HG02678 (cell line): Measurements from ENCODE around the gene BTRC.

ENCODE experiments used
- ATAC-seq: cut with Tn5 transposase; IDR thresholded peaks from one replicate; pipeline ENCODE4 v1.9.1; 2021; ENCODE audit warnings: mild to moderate bottlenecking, moderate library complexity; ENCODE audit not compliant: unreplicated experiment

The BTRC gene

DNA sequence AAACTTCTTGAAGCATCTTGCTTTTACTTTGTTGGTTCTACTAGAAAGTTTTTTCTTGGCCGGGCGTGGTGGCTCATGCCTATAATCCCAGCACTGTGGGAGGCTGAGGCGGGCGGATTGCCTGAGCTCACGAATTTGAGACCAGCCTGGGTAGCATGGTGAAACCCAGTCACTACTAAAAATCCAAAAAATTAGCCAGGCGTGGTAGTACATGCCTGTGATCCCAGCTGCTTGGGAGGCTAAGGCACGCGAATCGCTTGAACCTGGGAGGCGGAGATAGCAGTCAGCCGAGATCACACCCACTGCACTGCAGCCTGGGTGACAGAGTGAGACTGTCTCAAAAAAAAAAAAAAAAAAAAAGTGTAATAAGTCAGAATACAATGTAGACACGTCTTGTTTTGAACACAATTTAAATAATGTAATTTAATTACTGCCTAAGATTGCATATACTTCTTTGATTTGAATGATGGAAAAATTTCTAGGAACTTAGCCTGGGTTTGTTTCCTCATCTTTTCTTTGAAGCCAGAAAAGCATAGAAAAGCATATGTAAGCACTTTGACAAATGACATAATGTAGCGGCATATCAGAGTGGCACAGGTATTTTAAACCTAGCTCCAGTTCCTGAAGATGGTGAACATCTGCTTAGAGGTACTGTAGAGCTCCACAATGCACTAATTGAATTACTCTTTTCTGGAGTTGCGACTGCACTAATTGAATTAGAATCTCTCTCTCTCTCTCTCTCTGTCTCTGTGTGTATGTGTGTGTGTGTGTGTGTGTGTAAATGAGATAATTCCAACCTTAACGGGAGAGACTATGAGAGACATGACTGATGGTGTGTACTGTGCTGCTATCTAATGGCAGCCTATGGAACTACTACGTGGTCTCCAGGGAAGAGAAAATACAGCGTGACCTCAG is 87.8 kb downstream of the BTRC start:
- ATAC-seq: no peak

- ATAC-seq: no peak
Observed at GRCh38 chr10:101442456-101442800, 88.5 kb downstream of the BTRC start.

- no peak for ATAC-seq
Observed at GRCh38 chr10:101444058-101444898, 90.3 kb downstream of the BTRC start.

- ATAC-seq: no peak
Observed at GRCh38 chr10:101446071-101446470, 92.1 kb downstream of the BTRC start.

GRCh38 chr10:101446947-101447346 is 93.0 kb downstream of the BTRC start:
- no peak for ATAC-seq

DNA sequence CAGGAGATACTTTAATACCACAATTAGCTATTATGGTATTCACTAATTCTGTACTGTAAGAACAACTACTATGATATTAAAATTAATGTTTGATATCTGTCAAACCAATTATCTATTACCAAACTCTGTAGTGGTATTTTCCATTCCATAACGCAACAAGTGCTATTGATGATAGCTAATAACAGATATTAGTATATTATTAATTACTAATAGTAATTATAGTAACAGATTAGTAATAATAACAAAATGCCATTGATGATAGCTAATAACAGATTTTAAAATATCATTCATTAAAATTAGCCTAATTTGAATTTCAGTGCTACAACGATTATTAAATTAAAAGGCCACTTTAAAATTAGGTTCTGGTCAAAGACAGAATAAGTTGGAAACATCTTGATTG is 93.5 kb downstream of the BTRC start:
- ATAC-seq: no peak

DNA sequence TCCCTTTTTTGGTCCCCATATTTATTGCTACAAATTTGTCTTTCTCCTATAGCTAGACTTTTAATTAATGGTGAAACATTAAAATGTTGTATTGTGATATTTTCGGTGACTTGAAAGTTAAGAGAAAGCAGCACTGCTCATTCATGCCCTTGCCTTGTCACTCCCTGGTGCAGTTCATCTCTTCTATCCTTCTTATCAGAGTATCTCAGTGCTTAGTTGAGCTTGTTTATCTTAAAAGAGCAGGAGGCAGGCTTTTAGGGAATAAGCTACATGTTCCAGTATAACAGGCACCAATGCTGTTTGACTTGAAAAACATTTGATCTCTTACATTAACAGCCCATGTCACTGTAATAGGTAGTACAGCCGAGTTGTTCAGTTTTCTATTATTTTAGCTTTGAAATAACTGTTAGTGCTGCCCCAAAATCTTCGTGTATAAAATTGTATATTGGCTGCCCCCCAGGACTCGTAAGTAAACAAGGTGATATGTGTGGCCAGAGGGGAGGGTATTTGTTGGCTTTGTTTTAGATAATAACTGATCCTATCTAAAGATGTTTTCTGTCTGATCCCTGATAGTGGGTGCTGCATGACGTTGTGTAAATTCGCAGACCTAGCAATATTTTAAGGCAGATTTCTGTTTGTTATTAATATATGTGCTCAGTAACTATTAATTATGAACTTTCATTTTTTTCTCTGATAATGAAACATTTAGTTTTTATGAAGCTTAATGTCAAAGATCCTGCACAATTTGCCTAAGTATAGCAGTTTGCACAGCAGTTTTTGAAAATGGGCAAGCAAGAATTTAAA is 96.5 kb downstream of the BTRC start:
- no peak for ATAC-seq

GRCh38 chr10:101451261-101451660 is 97.3 kb downstream of the BTRC start:
- no peak for ATAC-seq

GRCh38 chr10:101451667-101452069 is 97.7 kb downstream of the BTRC start:
- no peak for ATAC-seq

GRCh38 chr10:101452176-101452575 is 98.2 kb downstream of the BTRC start:
- no peak for ATAC-seq

DNA sequence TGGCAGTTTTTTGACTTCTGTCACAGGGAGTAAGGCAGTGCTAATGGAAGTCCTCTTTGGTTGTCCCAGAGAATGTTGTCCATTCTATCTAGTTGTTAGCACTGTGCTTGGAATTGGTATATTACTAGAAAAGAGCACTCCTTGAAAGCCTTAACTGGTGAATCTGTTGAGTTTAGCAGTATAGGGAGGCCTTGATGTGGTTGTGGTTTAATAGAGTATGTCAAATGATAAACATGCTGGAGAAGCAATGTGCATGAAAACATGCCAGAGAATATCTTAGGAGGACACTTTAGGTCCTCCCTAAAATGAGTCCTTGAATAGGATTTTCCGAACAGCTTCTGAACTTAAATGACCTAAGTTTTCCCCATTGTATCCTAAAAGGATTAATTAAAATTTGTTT is 98.6 kb downstream of the BTRC start:
- no peak for ATAC-seq

DNA sequence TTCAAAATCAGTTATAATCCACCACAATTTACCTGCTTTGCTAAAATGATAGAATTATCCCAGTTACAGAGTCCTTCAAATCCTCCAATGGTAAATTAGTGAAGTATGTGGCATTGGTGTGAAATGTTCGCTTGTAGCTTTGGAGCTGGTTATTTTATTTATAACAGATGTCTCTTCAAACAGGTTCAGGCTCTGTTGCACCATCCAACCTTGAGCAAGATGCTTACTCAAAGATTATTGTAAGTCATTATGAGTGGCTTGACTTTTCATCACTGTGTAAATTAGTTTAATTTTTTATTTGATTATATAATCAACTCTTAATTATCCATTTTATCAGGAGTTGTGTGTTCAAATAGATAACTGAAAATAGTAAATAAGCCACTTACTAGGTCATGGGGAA is 99.4 kb downstream of the BTRC start:
- ATAC-seq: no peak

GRCh38 chr10:101453791-101454718 is 100.1 kb downstream of the BTRC start:
- ATAC-seq: no peak

GRCh38 chr10:101458869-101459268 is 104.9 kb downstream of the BTRC start:
- no peak for ATAC-seq

- ATAC-seq: no peak
Observed at GRCh38 chr10:101464082-101464481, 110.1 kb downstream of the BTRC start.

DNA sequence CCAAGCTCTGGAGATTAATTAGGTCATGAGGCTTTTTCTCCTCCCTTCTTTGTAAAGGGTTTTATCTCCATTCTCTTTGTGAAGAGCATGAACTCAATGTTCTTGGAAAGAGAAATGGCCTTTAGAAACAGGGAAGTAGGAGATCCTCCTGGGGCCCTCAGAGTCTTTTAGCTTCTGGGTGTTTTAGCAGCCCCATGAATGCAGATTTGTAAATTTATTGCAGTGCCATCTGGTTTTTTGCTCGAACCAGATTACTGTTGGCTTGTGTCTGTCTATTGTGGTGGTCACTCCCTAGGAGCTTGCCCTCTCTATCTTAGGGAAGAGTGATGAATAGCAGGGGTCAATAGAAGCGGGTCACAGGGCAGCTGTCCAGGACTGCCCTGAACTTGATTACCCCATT is 110.6 kb downstream of the BTRC start:
- no peak for ATAC-seq

DNA sequence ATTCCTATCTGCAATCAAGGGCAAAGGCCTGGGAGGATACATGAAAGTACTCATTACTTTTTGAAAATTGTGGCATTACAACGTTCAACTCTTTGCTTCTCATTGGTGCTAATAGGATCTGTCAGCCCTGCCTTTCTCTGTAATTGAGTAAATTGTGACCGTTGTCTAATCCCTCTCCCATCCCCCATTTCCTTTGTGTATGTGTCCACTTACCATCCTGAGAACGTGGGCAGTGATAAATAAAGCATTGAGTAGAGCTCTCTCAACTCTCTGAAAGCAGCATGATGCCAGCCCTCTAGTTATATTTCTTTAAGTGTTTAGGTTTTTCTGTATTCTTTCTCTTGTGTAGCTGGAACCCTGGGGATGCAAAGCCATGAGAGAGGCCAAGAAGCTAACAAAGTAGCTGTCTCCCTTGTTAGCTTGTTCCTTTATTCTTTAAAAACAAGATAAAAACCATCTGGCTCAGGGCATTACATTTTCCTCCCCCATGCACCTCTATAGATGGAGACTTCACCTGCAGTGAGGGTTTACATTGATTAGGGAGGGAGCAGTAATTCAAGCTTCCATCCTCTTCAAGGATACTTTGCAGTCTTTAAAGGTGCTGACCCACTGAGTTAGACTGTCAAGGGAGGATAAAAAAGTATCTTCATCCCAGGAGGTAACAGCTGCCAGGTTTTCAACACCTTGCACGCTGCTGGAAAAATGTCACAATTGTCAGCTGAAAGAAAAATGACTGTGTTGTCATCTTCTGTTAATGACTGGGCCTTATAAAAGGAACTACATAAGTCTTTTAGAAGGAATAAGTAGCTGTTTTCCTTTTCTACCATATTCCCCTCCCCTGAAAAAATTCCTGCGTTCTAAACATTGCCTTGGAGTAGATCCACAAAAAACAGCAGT is 112.3 kb downstream of the BTRC start:
- no peak for ATAC-seq

DNA sequence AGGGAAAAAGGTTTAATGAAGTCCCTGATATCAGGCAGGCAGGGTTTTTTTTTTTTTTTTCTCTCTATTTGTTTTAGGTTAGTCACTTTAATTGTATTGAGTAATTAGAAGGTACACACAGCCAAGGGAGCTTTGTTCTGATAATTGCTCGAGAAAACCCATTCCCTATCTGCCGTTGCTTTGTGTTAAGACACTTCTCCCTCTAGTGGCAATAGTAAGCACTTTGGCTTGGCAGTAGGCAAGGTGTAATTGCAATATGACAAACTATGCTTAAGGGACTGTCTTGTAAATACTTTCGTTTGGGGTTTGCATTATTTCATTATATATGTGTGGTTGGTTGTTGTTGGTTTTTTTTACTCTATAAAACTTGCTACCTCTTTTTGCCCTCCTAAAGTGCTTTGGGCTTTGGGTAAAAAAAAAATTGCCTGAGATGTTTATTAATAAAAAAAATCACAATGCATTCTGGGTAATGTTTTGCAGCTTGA is 113.4 kb downstream of the BTRC start:
- no peak for ATAC-seq

- ATAC-seq: no peak
Observed at GRCh38 chr10:101468159-101468558, 114.2 kb downstream of the BTRC start.
